Caco-2 (cell line): Measurements from ENCODE around the gene ACRBP. TPM values are rescaled to one million over a fixed set of nuclear protein-coding genes. Genes with fewer than 3 reads are reported as not detected.

Experiments
- BruUV-seq: library from RNA; stranded (reverse); fragments of 400-500 nt; replicated peaks from 2 replicates; lab custom pipeline; 2021; lab: Mats Ljungman, UMichigan
- CTCF ChIA-PET: fragments of 300-600 bp; sonication (Branson Sonifier 250); formaldehyde crosslinking; loops from one replicate; lab custom pipeline; 2022; ENCODE audit warnings: antibody characterized with exemption; lab: Charles Lee
- POLR2A ChIA-PET: fragments of 300-600 bp; sonication (Branson Sonifier 250); formaldehyde crosslinking; loops from one replicate; lab custom pipeline; 2022; ENCODE audit warnings: antibody characterized with exemption; lab: Charles Lee
- DNase-seq, 2 experiments: peaks; one replicate each; pipeline versions ENCODE4 v3.0.0 to v3.0.0-alpha.2; 2020 to 2022
- H3K27me3 ChIP-seq: replicated peaks from 2 replicates; pipeline ENCODE4 v1.6.0; 2011; ENCODE audit warnings: low read length; ENCODE audit not compliant: control insufficient read depth, insufficient read depth
- H3K36me3 ChIP-seq: 2 replicates; pipeline ENCODE4 v1.5.1; 2011; ENCODE audit warnings: low read length; ENCODE audit not compliant: control insufficient read depth, insufficient read depth
- H3K4me1 ChIP-seq: fragments of 250-450 bp; sonication (Bioruptor Pico); 2 replicates; pipeline ENCODE4 v1.5.1; 2020; ENCODE audit warnings: mild to moderate bottlenecking
- H3K4me3 ChIP-seq: 2 replicates; pipeline ENCODE4 v1.5.1; 2011; ENCODE audit warnings: low read depth, mild to moderate bottlenecking, control low read depth, low read length
- H3K9me3 ChIP-seq: fragments of 250-450 bp; sonication (Bioruptor Pico); 2 replicates; pipeline ENCODE4 v1.5.1; 2020; ENCODE audit warnings: mild to moderate bottlenecking, moderate library complexity
- H3K27ac Mint-ChIP-seq: one replicate; pipeline ENCODE4 v1.8.0; 2022; ENCODE audit warnings: mixed read lengths; ENCODE audit not compliant: unreplicated experiment
- H3K27me3 Mint-ChIP-seq: one replicate; pipeline ENCODE4 v1.8.0; 2022; ENCODE audit warnings: mixed read lengths; ENCODE audit not compliant: insufficient read depth, unreplicated experiment
- H3K36me3 Mint-ChIP-seq: one replicate; pipeline ENCODE4 v1.8.0; 2022; ENCODE audit warnings: mild to moderate bottlenecking, mixed read lengths; ENCODE audit not compliant: insufficient read depth, unreplicated experiment
- H3K4me1 Mint-ChIP-seq: one replicate; pipeline ENCODE4 v1.8.0; 2022; ENCODE audit warnings: low read depth, mixed read lengths; ENCODE audit not compliant: unreplicated experiment
- H3K4me3 Mint-ChIP-seq: one replicate; pipeline ENCODE4 v1.8.0; 2022; ENCODE audit warnings: mild to moderate bottlenecking, moderate library complexity, mixed read lengths; ENCODE audit not compliant: unreplicated experiment
- H3K9me3 Mint-ChIP-seq: one replicate; pipeline ENCODE4 v1.8.0; 2022; ENCODE audit warnings: mixed read lengths; ENCODE audit not compliant: unreplicated experiment
- CTCF ChIP-seq, 2 experiments: fragments of 200-600 bp in 1 of 2; IDR thresholded peaks; 1 replicate in 1 of 2; 2 replicates in 1 of 2; pipeline versions ENCODE4 v1.5.1 to v1.8.0; 2011 to 2022; ENCODE audit warnings: antibody characterized with exemption in 1 of 2, control low read depth in 1 of 2, inconsistent platforms in 1 of 2, low read depth in 1 of 2, low read length in 1 of 2, mild to moderate bottlenecking in 1 of 2, moderate library complexity in 1 of 2; ENCODE audit not compliant: insufficient read depth in 1 of 2, severe bottlenecking in 1 of 2, unreplicated experiment in 1 of 2
- intact Hi-C: fragments of 100-400 bp; cut with micrococcal nuclease; formaldehyde crosslinking; loops from one replicate; pipeline ENCODE4 v1.10.0; 2022; ENCODE audit not compliant: unreplicated experiment
- total RNA-seq: library from RNA; stranded (reverse); gene quantifications from 2 replicates; pipeline ENCODE4 v1.2.3, GENCODE V29; 2022

Gene ACRBP
- total RNA-seq, 1 experiment from 2014 or later, result 0.73 TPM

- Mint-ChIP-seq H3K27ac (peak within 1 kb of the TSS; percentile 95), H3K4me1 (peaks cover 23% of the 10 kb centered on the region), H3K27me3 (peaks cover 9% of the 10 kb centered on the region), H3K9me3 (no peaks in the 10 kb centered on the region), H3K4me3 (peak within 1 kb of the TSS; percentile 96), H3K36me3 (peaks cover 34% of the 10 kb centered on the region)
- peak in 1 of 2 experiments; percentile 30 for TF ChIP-seq CTCF (IDR thresholded peaks at IDR 0.05; ENCODE audit: insufficient read depth in 1 of 2, low read depth in 1 of 2, low read length in 1 of 2, severe bottlenecking in 1 of 2, unreplicated experiment in 1 of 2)
- Histone ChIP-seq H3K4me1 (peaks cover 7% of the 10 kb centered on the region; the same call in 1 of the 2 replicates), H3K36me3 (no peaks in the 10 kb centered on the region), H3K27me3 (no peaks in the 10 kb centered on the region), H3K9me3 (no peaks in the 10 kb centered on the region), H3K4me3 (peak within 1 kb of the TSS; percentile 96)
- intact Hi-C loops, result loop anchor here (1.0 to 2.0 kb wide), 6 partner anchors 9 to 162 kb away; partner anchors contain the start of genes CDCA3, COPS7A, ING4 and NOP2
- DNase-seq, result peak; percentile 98 to 100
- no TSS peak for BruUV-seq
- POLR2A ChIA-PET, result interaction anchor here (0.5 to 2.0 kb wide), 36 partner anchors 9 to 1903 kb away, joined by 3 to 92 read pairs (median 8); partner anchors contain the start of genes ACRBP, C12orf57, CDCA3 and COPS7A
- CTCF ChIA-PET, result interaction anchor here (0.6 to 1.8 kb wide), 37 partner anchors 9 to 1943 kb away, joined by 3 to 30 read pairs (median 4); partner anchors contain the start of genes CDCA3, COPS7A, LPAR5 and MLF2
These were observed 42.0 kb upstream of the ACRBP start, which contains the start of gene ZNF384 for GRCh38 chr12:6688999-6689882. Gene ZNF384 (minus strand): TSS chr12:6689375. CDS start chr12:6679520, 9,855 bp downstream.

GRCh38 chr12:6688543-6688998 is 41.3 kb upstream of the ACRBP start:
- peak overlapping the region; percentile 95 for H3K27ac Mint-ChIP-seq
- peaks cover 7% of the 10 kb centered on the region; the same call in 1 of the 2 replicates for H3K4me1 ChIP-seq
- no peaks in the 10 kb centered on the region for H3K27me3 ChIP-seq
- peak overlapping the region; percentile 96 for H3K4me3 ChIP-seq
- no peak for TF ChIP-seq CTCF (IDR thresholded peaks at IDR 0.05; ENCODE audit: insufficient read depth in 1 of 2, low read depth in 1 of 2, low read length in 1 of 2, severe bottlenecking in 1 of 2, unreplicated experiment in 1 of 2)
- CTCF ChIA-PET, result interaction anchor here (0.6 to 1.8 kb wide), 17 partner anchors 9 to 1089 kb away, joined by 3 to 30 read pairs (median 4); partner anchors contain the start of genes CDCA3, COPS7A, NOP2 and PTMS
- no peak for DNase-seq
- POLR2A ChIA-PET, result interaction anchor here (0.5 to 2.0 kb wide), 20 partner anchors 10 to 700 kb away, joined by 3 to 92 read pairs (median 12); partner anchors contain the start of genes ACRBP, C12orf57, CDCA3 and COPS7A
- H3K9me3 ChIP-seq, result no peaks in the 10 kb centered on the region
- intact Hi-C loops, result loop anchor here (2.0 kb wide), 2 partner anchors 72 to 120 kb away; partner anchors contain the start of gene NOP2
- H3K27me3 Mint-ChIP-seq, result peaks cover 4% of the 10 kb centered on the region
- no peaks in the 10 kb centered on the region for H3K36me3 ChIP-seq
- H3K4me3 Mint-ChIP-seq, result peak overlapping the region; percentile 96
- BruUV-seq, result no TSS peak
- peaks cover 37% of the 10 kb centered on the region for H3K36me3 Mint-ChIP-seq
- H3K4me1 Mint-ChIP-seq, result peaks cover 22% of the 10 kb centered on the region
- no peaks in the 10 kb centered on the region for H3K9me3 Mint-ChIP-seq

- no TSS peak for BruUV-seq
These were observed 38.6 kb upstream of the ACRBP start for GRCh38 chr12:6685814-6686213.

More at GRCh38 chr12:6685814-6686213, 38.6 kb upstream of the ACRBP start:
- peaks cover 7% of the 10 kb centered on the region; the same call in 1 of the 2 replicates for H3K4me1 ChIP-seq
- Mint-ChIP-seq H3K4me3 (no peak overlapping the region), H3K9me3 (no peaks in the 10 kb centered on the region), H3K27me3 (no peaks in the 10 kb centered on the region), H3K4me1 (peaks cover 22% of the 10 kb centered on the region), H3K36me3 (peaks cover 60% of the 10 kb centered on the region), H3K27ac (no peak overlapping the region)
- CTCF ChIA-PET, result interaction anchor here (0.7 kb wide), 1 partner anchor 150 kb away, joined by 4 read pairs; no protein-coding TSS in a partner anchor
- no peaks in the 10 kb centered on the region for H3K27me3 ChIP-seq
- H3K9me3 ChIP-seq, result no peaks in the 10 kb centered on the region
- H3K4me3 ChIP-seq, result no peak overlapping the region
- POLR2A ChIA-PET, result interaction anchor here (1.0 kb wide), 1 partner anchor 38 kb away, joined by 4 read pairs; the partner anchor contains the start of gene COPS7A
- TF ChIP-seq CTCF (IDR thresholded peaks at IDR 0.05; ENCODE audit: insufficient read depth in 1 of 2, low read depth in 1 of 2, low read length in 1 of 2, severe bottlenecking in 1 of 2, unreplicated experiment in 1 of 2), result no peak
- intact Hi-C loops, result no loop called here
- DNase-seq, result no peak
- no peaks in the 10 kb centered on the region for H3K36me3 ChIP-seq
